Peyer's patch (tissue), 4 donors: ENCODE measurements around the gene CEP350. TPM values are rescaled to one million over a fixed set of nuclear protein-coding genes. Genes with fewer than 3 reads are reported as not detected.

Experiments
- DNase-seq, 3 donors: peaks; one replicate each; pipeline ENCODE4 v3.0.0-alpha.2; 2017 to 2019
- H3K27ac ChIP-seq, 4 donors: fragments of 200-600 bp; sonication (generic); one replicate each; pipeline ENCODE4 v1.5.1; 2016 to 2019
- H3K27me3 ChIP-seq, 2 donors: fragments of 200-600 bp; sonication (generic); one replicate each; pipeline ENCODE4 v1.5.1; 2019
- H3K36me3 ChIP-seq, 3 donors: fragments of 200-600 bp; sonication (generic); one replicate each; pipeline ENCODE4 v1.5.1; 2016 to 2019
- H3K4me1 ChIP-seq, 4 donors: fragments of 200-600 bp; sonication (generic); one replicate each; pipeline ENCODE4 v1.5.1; 2016 to 2019
- H3K4me3 ChIP-seq, 4 donors: fragments of 200-600 bp; sonication (generic); 1 replicate in 3 of 4; 2 replicates in 1 of 4; pipeline ENCODE4 v1.5.1; 2016 to 2019; ENCODE audit warnings: mild to moderate bottlenecking in 1 of 4
- H3K9me3 ChIP-seq, 4 donors: fragments of 200-600 bp; sonication (generic); one replicate each; pipeline ENCODE4 v1.5.1; 2016 to 2019; ENCODE audit warnings: mild to moderate bottlenecking in 1 of 4
- CTCF ChIP-seq, 6 experiments: fragments of 450-650 bp in 4 of 6; fragments of 200-600 bp in 2 of 6; sonication (generic) in 1 of 6; IDR thresholded peaks; one replicate each; pipeline ENCODE4 v1.5.1; 2017 to 2019; ENCODE audit warnings: antibody characterized with exemption in 6 of 6, mild to moderate bottlenecking in 3 of 6, moderate library complexity in 1 of 6
- POLR2A ChIP-seq, 2 donors: fragments of 450-650 bp; IDR thresholded peaks; one replicate each; pipeline ENCODE4 v1.5.1; 2017; ENCODE audit warnings: antibody characterized with exemption in 2 of 2, mild to moderate bottlenecking in 2 of 2, moderate library complexity in 2 of 2
- total RNA-seq, 4 donors: library from RNA; depleted of rRNA; stranded (reverse); fragments of >200 nt; gene quantifications; one replicate each; pipeline ENCODE4 v1.1.0, GENCODE V29; 2016

CEP350 gene
- total RNA-seq, 4 donors from 2014 or later, result 86.0 to 196 (median 87.8) TPM

GRCh38 chr1:179951383-179952144 is 3.0 kb upstream of the CEP350 start:
- Histone ChIP-seq H3K27ac (peak overlapping the region in 2 of 4 donors; percentile 21 to 39), H3K9me3 (no peaks in the 10 kb centered on the region), H3K27me3 (no peaks in the 10 kb centered on the region), H3K4me1 (peaks cover 0 to 13% (median 2%) of the 10 kb centered on the region in 4 donors), H3K36me3 (no peaks in the 10 kb centered on the region), H3K4me3 (no peak overlapping the region)
- DNase-seq, result no peak
- TF ChIP-seq CTCF (IDR thresholded peaks at IDR 0.05) (no peak), POLR2A (IDR thresholded peaks at IDR 0.05) (no peak)

- Histone ChIP-seq H3K27me3 (no peaks in the 10 kb centered on the region), H3K9me3 (no peaks in the 10 kb centered on the region), H3K4me1 (peaks cover 0 to 17% (median 2%) of the 10 kb centered on the region in 4 donors), H3K36me3 (no peaks in the 10 kb centered on the region), H3K4me3 (no peak overlapping the region), H3K27ac (peak overlapping the region in 2 of 4 donors; percentile 21 to 39)
- TF ChIP-seq CTCF (IDR thresholded peaks at IDR 0.05) (no peak), POLR2A (IDR thresholded peaks at IDR 0.05) (no peak)
- DNase-seq, result no peak
Observed at GRCh38 chr1:179952186-179952585, 2.4 kb upstream of the CEP350 start.

GRCh38 chr1:179953974-179954492 is 577 bp upstream of the CEP350 start:
- Histone ChIP-seq H3K27ac (peak overlapping the region; percentile 95 to 97 (median 96)), H3K27me3 (no peaks in the 10 kb centered on the region), H3K4me1 (peaks cover 0 to 28% (median 2%) of the 10 kb centered on the region in 4 donors), H3K9me3 (no peaks in the 10 kb centered on the region), H3K36me3 (no peaks in the 10 kb centered on the region), H3K4me3 (peak overlapping the region; percentile 93 to 97 (median 94))
- peak in 2 of 3 donors; percentile 53 to 68 for DNase-seq
- TF ChIP-seq POLR2A (IDR thresholded peaks at IDR 0.05), result no peak
- peak in 4 of 6 experiments; percentile 17 to 37 (median 32) for TF ChIP-seq CTCF (IDR thresholded peaks at IDR 0.05)

- Histone ChIP-seq H3K27me3 (no peaks in the 10 kb centered on the region), H3K27ac (peak overlapping the region; percentile 95 to 97 (median 96)), H3K36me3 (no peaks in the 10 kb centered on the region), H3K4me1 (peaks cover 0 to 28% (median 2%) of the 10 kb centered on the region in 4 donors), H3K4me3 (peak overlapping the region; percentile 93 to 97 (median 94)), H3K9me3 (no peaks in the 10 kb centered on the region)
- DNase-seq, result no peak
- TF ChIP-seq CTCF (IDR thresholded peaks at IDR 0.05) (peak in 3 of 6 experiments; percentile 6 to 22 (median 13)), POLR2A (IDR thresholded peaks at IDR 0.05) (no peak)
Observed at GRCh38 chr1:179955287-179955680, 674 bp downstream of the CEP350 start.

- peak overlapping the region in 3 of 4 donors; percentile 95 to 96 (median 96) for H3K27ac ChIP-seq
- DNase-seq, result no peak
- no peaks in the 10 kb centered on the region for H3K9me3 ChIP-seq
- no peak for TF ChIP-seq POLR2A (IDR thresholded peaks at IDR 0.05)
- no peak for TF ChIP-seq CTCF (IDR thresholded peaks at IDR 0.05)
- H3K36me3 ChIP-seq, result no peaks in the 10 kb centered on the region
- peak overlapping the region; percentile 93 to 97 (median 94) for H3K4me3 ChIP-seq
- H3K27me3 ChIP-seq, result no peaks in the 10 kb centered on the region
- H3K4me1 ChIP-seq, result peaks cover 0 to 28% (median 2%) of the 10 kb centered on the region in 4 donors
Observed at GRCh38 chr1:179955731-179956130, 1.1 kb downstream of the CEP350 start.
